ENCODE results near the gene RAI1.

- TF ChIP-seq CTCF (IDR thresholded peaks at IDR 0.05 in 2 of 3, conservative IDR thresholded peaks at IDR 0.05 in 1 of 3; ENCODE audit: control insufficient read depth in 2 of 3, extremely low read depth in 1 of 3, insufficient read depth in 1 of 3, low read depth in 3 of 3, low read length in 3 of 3) (no peak), POLR2A (IDR thresholded peaks at IDR 0.05; ENCODE audit: low read depth, low read length) (no peak)
These were observed 80.9 kb downstream of the RAI1 start for GRCh38 chr17:17761894-17762743.
